IMR-90 (cell line): ENCODE results near the gene STAMBPL1. TPM values are rescaled to one million over a fixed set of nuclear protein-coding genes. Genes with fewer than 3 reads are reported as not detected.

Experiments
- ATAC-seq: fragments of 200-7000 bp; cut with Tn5 transposase; 2 replicates; pipeline ENCODE4 v1.9.1; 2020; ENCODE audit warnings: low read depth, mild to moderate bottlenecking, moderate library complexity
- BruUV-seq: library from RNA; stranded (reverse); fragments of 400-500 nt; replicated peaks from 2 replicates; lab custom pipeline; 2021; lab: Mats Ljungman, UMichigan
- CTCF ChIA-PET: fragments of 300-600 bp; formaldehyde crosslinking; extraction: SDS; loops from one replicate; lab custom pipeline; 2021; ENCODE audit warnings: antibody characterized with exemption; lab: Yijun Ruan, JAX
- POLR2A ChIA-PET: fragments of 300-600 bp; sonication (Branson Sonifier 250); formaldehyde crosslinking; loops from one replicate; lab custom pipeline; 2022; ENCODE audit warnings: antibody characterized with exemption; ENCODE audit not compliant: unreplicated experiment; lab: Charles Lee
- DNase-seq: peaks from one replicate; pipeline ENCODE4 v3.0.0; 2013
- H2AFZ ChIP-seq: replicated peaks from 2 replicates; pipeline ENCODE3; 2013; ENCODE audit warnings: low read length, mild to moderate bottlenecking; ENCODE audit not compliant: poor library complexity
- H2AK5ac ChIP-seq: 2 replicates; pipeline ENCODE4 v1.6.1; 2013; ENCODE audit warnings: low read depth, low read length, inconsistent platforms
- H2AK9ac ChIP-seq: replicated peaks from 2 replicates; pipeline ENCODE3; 2013; ENCODE audit warnings: mild to moderate bottlenecking, low read depth, low read length, moderate library complexity; ENCODE audit not compliant: poor library complexity
- H2BK120ac ChIP-seq: 2 replicates; pipeline ENCODE4 v1.6.1; 2013; ENCODE audit warnings: low read depth, low read length, inconsistent platforms
- H2BK15ac ChIP-seq: 3 replicates; pipeline ENCODE4 v1.6.1; 2013; ENCODE audit warnings: low read depth, low read length, inconsistent platforms
- H2BK20ac ChIP-seq: 2 replicates; pipeline ENCODE4 v1.6.1; 2013; ENCODE audit warnings: low read depth, mild to moderate bottlenecking, inconsistent platforms, low read length, moderate library complexity
- H2BK5ac ChIP-seq: 2 replicates; pipeline ENCODE4 v1.6.1; 2013; ENCODE audit warnings: mild to moderate bottlenecking, low read depth, low read length, inconsistent platforms; ENCODE audit not compliant: poor library complexity, severe bottlenecking
- H3K14ac ChIP-seq: replicated peaks from 2 replicates; pipeline ENCODE4 v1.6.1; 2013; ENCODE audit warnings: low read depth, low read length, inconsistent platforms
- H3K18ac ChIP-seq: 2 replicates; pipeline ENCODE4 v1.6.1; 2013; ENCODE audit warnings: low read depth, low read length, control low read depth
- H3K23ac ChIP-seq: 2 replicates; pipeline ENCODE4 v1.6.1; 2013; ENCODE audit warnings: low read depth, low read length, inconsistent platforms
- H3K27ac ChIP-seq: 2 replicates; pipeline ENCODE4 v1.5.1; 2013; ENCODE audit warnings: mild to moderate bottlenecking, control low read depth, low read length; ENCODE audit not compliant: insufficient read depth
- H3K27me3 ChIP-seq: 2 replicates; pipeline ENCODE4 v1.6.1; 2013; ENCODE audit warnings: low read length; ENCODE audit not compliant: control insufficient read depth, insufficient read depth
- H3K36me3 ChIP-seq: 2 replicates; pipeline ENCODE4 v1.6.1; 2013; ENCODE audit warnings: low read length, mixed read lengths; ENCODE audit not compliant: control insufficient read depth, insufficient read depth
- H3K4ac ChIP-seq: 2 replicates; pipeline ENCODE4 v1.6.1; 2013; ENCODE audit warnings: low read depth, low read length, inconsistent platforms
- H3K4me1 ChIP-seq: 2 replicates; pipeline ENCODE4 v1.6.1; 2013; ENCODE audit warnings: low read length, mixed read lengths; ENCODE audit not compliant: control insufficient read depth, insufficient read depth
- H3K4me2 ChIP-seq: 2 replicates; pipeline ENCODE4 v1.6.1; 2013; ENCODE audit warnings: low read depth, mild to moderate bottlenecking, control low read depth, low read length, moderate library complexity
- H3K4me3 ChIP-seq: 2 replicates; pipeline ENCODE4 v1.5.1; 2013; ENCODE audit warnings: low read depth, mild to moderate bottlenecking, control low read depth, low read length, moderate library complexity; ENCODE audit not compliant: insufficient read depth
- H3K56ac ChIP-seq: 2 replicates; pipeline ENCODE4 v1.6.1; 2013; ENCODE audit warnings: low read length, inconsistent platforms; ENCODE audit not compliant: insufficient read depth; ENCODE audit errors: extremely low read depth
- H3K79me1 ChIP-seq, 2 experiments: 2 replicates each; pipeline ENCODE4 v1.6.1; 2013; ENCODE audit warnings: low read length in 2 of 2, inconsistent platforms in 1 of 2, low read depth in 1 of 2
- H3K9ac ChIP-seq: 2 replicates; pipeline ENCODE4 v1.6.1; 2013; ENCODE audit warnings: low read depth, low read length, control low read depth
- H3K9me1 ChIP-seq: 2 replicates; pipeline ENCODE4 v1.6.1; 2013; ENCODE audit warnings: low read length, inconsistent platforms; ENCODE audit not compliant: insufficient read depth
- H3K9me3 ChIP-seq: 2 replicates; pipeline ENCODE4 v1.6.1; 2013; ENCODE audit warnings: low read length; ENCODE audit not compliant: control insufficient read depth, insufficient read depth
- H4K20me1 ChIP-seq: 2 replicates; pipeline ENCODE4 v1.6.1; 2013; ENCODE audit warnings: low read length, inconsistent platforms; ENCODE audit not compliant: insufficient read depth
- H4K5ac ChIP-seq: 2 replicates; pipeline ENCODE4 v1.6.1; 2013; ENCODE audit warnings: mild to moderate bottlenecking, low read depth, low read length, control low read depth
- H4K8ac ChIP-seq, 2 experiments: 2 replicates each; pipeline ENCODE4 v1.6.1; 2013; ENCODE audit warnings: low read depth in 2 of 2, low read length in 2 of 2, control low read depth in 1 of 2, inconsistent platforms in 1 of 2
- H4K91ac ChIP-seq: 2 replicates; pipeline ENCODE4 v1.6.1; 2013; ENCODE audit warnings: low read depth, low read length, inconsistent platforms; ENCODE audit not compliant: insufficient read depth
- BHLHE40 ChIP-seq: fragments of 150-350 bp; IDR thresholded peaks from 2 replicates; pipeline ENCODE4 v1.6.1; 2016; ENCODE audit warnings: mild to moderate bottlenecking, low read depth, low read length
- CHD1 ChIP-seq: IDR thresholded peaks from 2 replicates; pipeline ENCODE4 v1.6.1; 2012; ENCODE audit warnings: low read depth, low read length, improper control_type of control experiment
- MAFK ChIP-seq: IDR thresholded peaks from 2 replicates; pipeline ENCODE4 v1.6.1; 2012; ENCODE audit warnings: low read depth, low read length, improper control_type of control experiment
- POLR2A ChIP-seq: IDR thresholded peaks from 2 replicates; pipeline ENCODE4 v1.6.1; 2012; ENCODE audit warnings: mild to moderate bottlenecking, low read depth, low read length
- SMC3 ChIP-seq: fragments of 150-350 bp; IDR thresholded peaks from 2 replicates; pipeline ENCODE4 v1.6.1; 2016; ENCODE audit warnings: low read depth, mild to moderate bottlenecking, antibody characterized with exemption, low read length, moderate library complexity
- WGBS, 2 experiments: methylation state at CpG; one replicate each; pipeline versions ENCODE4 v1.1.5 to v1.1.7; 2013; ENCODE audit warnings: missing lambda C conversion rate in 2 of 2; ENCODE audit not compliant: insufficient read length in 1 of 2; ENCODE audit errors: extremely low coverage in 2 of 2; 5-methylcytosine and 5-hydroxymethylcytosine counted together
- dilution Hi-C: fragments of 300-500 bp; cut with HindIII; formaldehyde crosslinking; loops from one replicate; pipeline ENCODE4 v1.14.3; 2018; ENCODE audit warnings: low sequenced_read_pairs; ENCODE audit not compliant: unreplicated experiment
- in situ Hi-C: fragments of 300-500 bp; cut with MboI; formaldehyde crosslinking; loops from 3 replicates; pipeline ENCODE4 v1.14.3; 2019; ENCODE audit warnings: low sequenced_read_pairs, inconsistent platforms, mixed read lengths
- intact Hi-C: fragments of 100-400 bp; cut with micrococcal nuclease; formaldehyde crosslinking; loops from 2 replicates; pipeline ENCODE4 v1.10.0; 2022
- polyA plus RNA-seq, 3 experiments: library from polyadenylated mRNA; depleted of rRNA; stranded (reverse); fragments of >200 nt; gene quantifications; 2 replicates each; pipeline ENCODE4 v1.2.3, GENCODE V29; 2012; ENCODE audit warnings: low replicate concordance in 1 of 3
- total RNA-seq: library from RNA; depleted of rRNA; stranded (reverse); fragments of >200 nt; gene quantifications from 2 replicates; pipeline ENCODE4 v1.2.3, GENCODE V29; 2012
- TF ChIP-seq, protein P1 (sequence below): fragments of 150-350 bp; IDR thresholded peaks from 2 replicates; pipeline ENCODE4 v1.6.1; 2017; ENCODE audit warnings: mild to moderate bottlenecking, antibody characterized with exemption, low read length, low read depth
- TF ChIP-seq, protein P2 (sequence below): conservative IDR thresholded peaks from 2 replicates; pipeline ENCODE4 v1.5.1; 2012; ENCODE audit warnings: mild to moderate bottlenecking, low read depth, low read length, improper control_type of control experiment

STAMBPL1 gene
- total and polyA plus RNA-seq, 2 of the 4 experiments (the other 2 are of a cell fraction): 26.8 to 28.1 TPM

DNA sequence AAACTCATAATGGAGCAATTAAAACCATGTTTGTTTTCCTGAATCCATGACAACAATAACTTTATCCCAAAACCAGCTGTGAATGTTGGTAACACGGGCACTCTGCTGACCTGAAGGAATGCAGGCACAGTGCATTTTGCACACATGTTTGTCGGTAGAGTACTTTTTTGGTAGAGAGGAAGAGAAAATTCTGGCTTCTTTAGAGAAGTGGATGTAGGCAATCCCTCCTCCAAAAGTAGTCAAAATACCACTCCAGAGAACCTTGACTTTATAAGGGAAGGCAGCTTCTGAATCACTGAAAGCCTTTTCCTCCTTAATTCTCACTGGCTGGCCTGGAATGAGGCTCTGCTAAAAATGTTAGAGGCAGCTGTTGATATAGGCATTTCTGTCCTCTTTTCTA is 88.3 kb downstream of the STAMBPL1 start:
- DNase-seq (no peak), ATAC-seq (peak; percentile 68)
- H3K27me3 ChIP-seq: no peaks in the 10 kb centered on the region
- H2BK120ac ChIP-seq: no peak overlapping the region
- BruUV-seq: no TSS peak
- peak overlapping the region; percentile 20; the same call in 1 of the 2 replicates for H3K9ac ChIP-seq
- no CpG with 5 or more reads among the region's 2 CpGs for WGBS, 2 experiments
- no peak overlapping the region for H2AK9ac ChIP-seq
- peak overlapping the region; percentile 5; the same call in 1 of the 2 replicates for H2BK20ac ChIP-seq
- peaks cover 9% of the 10 kb centered on the region for H3K4me1 ChIP-seq
- no peak overlapping the region for H2BK5ac ChIP-seq
- in situ Hi-C loops (no loop called here), intact Hi-C loops (no loop called here), dilution Hi-C loops (no loop called here)
- peaks cover 11 to 44% of the 10 kb centered on the region in 2 experiments; a peak in 3 of 4 replicates for H3K79me1 ChIP-seq
- no peaks in the 10 kb centered on the region for H3K36me3 ChIP-seq
- H3K56ac ChIP-seq: no peak overlapping the region
- H4K91ac ChIP-seq: peak overlapping the region; percentile 14; the same call in 1 of the 2 replicates
- no peaks in the 10 kb centered on the region for H4K20me1 ChIP-seq
- H3K9me3 ChIP-seq: no peaks in the 10 kb centered on the region
- no peak overlapping the region for H2BK15ac ChIP-seq
- no peak overlapping the region for H2AFZ ChIP-seq
- no peak overlapping the region for H4K5ac ChIP-seq
- H3K4ac ChIP-seq: peak overlapping the region; percentile 12; the same call in 1 of the 2 replicates
- ChIA-PET CTCF (interaction anchor here (0.7 kb wide), 1 partner anchor 9 kb away, joined by 3 read pairs; no protein-coding TSS in a partner anchor), POLR2A (no interaction called here)
- no peak overlapping the region for H3K4me3 ChIP-seq
- no peak overlapping the region for H3K27ac ChIP-seq
- H3K23ac ChIP-seq: no peak overlapping the region; the same call in 1 of the 2 replicates
- H3K4me2 ChIP-seq: no peak overlapping the region
- H3K18ac ChIP-seq: peak overlapping the region; percentile 11; the same call in 1 of the 2 replicates
- H3K14ac ChIP-seq: no peak overlapping the region
- TF ChIP-seq BHLHE40 (no peak), MAFK (no peak), POLR2A (no peak), SMC3 (no peak), CHD1 (no peak)
- TF ChIP-seq, protein P1, sequence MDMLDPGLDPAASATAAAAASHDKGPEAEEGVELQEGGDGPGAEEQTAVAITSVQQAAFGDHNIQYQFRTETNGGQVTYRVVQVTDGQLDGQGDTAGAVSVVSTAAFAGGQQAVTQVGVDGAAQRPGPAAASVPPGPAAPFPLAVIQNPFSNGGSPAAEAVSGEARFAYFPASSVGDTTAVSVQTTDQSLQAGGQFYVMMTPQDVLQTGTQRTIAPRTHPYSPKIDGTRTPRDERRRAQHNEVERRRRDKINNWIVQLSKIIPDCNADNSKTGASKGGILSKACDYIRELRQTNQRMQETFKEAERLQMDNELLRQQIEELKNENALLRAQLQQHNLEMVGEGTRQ: no peak
- TF ChIP-seq, protein P2, sequence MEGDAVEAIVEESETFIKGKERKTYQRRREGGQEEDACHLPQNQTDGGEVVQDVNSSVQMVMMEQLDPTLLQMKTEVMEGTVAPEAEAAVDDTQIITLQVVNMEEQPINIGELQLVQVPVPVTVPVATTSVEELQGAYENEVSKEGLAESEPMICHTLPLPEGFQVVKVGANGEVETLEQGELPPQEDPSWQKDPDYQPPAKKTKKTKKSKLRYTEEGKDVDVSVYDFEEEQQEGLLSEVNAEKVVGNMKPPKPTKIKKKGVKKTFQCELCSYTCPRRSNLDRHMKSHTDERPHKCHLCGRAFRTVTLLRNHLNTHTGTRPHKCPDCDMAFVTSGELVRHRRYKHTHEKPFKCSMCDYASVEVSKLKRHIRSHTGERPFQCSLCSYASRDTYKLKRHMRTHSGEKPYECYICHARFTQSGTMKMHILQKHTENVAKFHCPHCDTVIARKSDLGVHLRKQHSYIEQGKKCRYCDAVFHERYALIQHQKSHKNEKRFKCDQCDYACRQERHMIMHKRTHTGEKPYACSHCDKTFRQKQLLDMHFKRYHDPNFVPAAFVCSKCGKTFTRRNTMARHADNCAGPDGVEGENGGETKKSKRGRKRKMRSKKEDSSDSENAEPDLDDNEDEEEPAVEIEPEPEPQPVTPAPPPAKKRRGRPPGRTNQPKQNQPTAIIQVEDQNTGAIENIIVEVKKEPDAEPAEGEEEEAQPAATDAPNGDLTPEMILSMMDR: no peak
- no peak overlapping the region for H2AK5ac ChIP-seq
- H3K9me1 ChIP-seq: peaks cover 2% of the 10 kb centered on the region; the same call in 1 of the 2 replicates
- H4K8ac ChIP-seq: no peak overlapping the region
